GM12891 (cell line): ENCODE measurements around the gene TIMP2.

ENCODE experiments used
- DNase-seq: peaks from one replicate; pipeline ENCODE4 v3.0.0; 2011; ENCODE audit warnings: low spot score; ENCODE audit not compliant: insufficient read length
- FAIRE-seq: peaks from 2 replicates; lab custom pipeline; 2011; peaks lifted over from hg19 to GRCh38; lab: Jason Lieb, UNC
- PAX5 ChIP-seq: IDR thresholded peaks from 2 replicates; pipeline ENCODE4 v1.6.1; 2011; ENCODE audit warnings: low read length, moderate library complexity, mild to moderate bottlenecking; ENCODE audit not compliant: insufficient read depth, severe bottlenecking
- POLR2A ChIP-seq: IDR thresholded peaks from 2 replicates; pipeline ENCODE4 v1.6.1; 2011; ENCODE audit warnings: low read depth, low read length, control low read depth
- POLR2AphosphoS5 ChIP-seq: IDR thresholded peaks from 2 replicates; pipeline ENCODE4 v1.6.1; 2011; ENCODE audit warnings: low read depth, low read length, control low read depth
- POU2F2 ChIP-seq: IDR thresholded peaks from 2 replicates; pipeline ENCODE4 v1.6.1; 2011; ENCODE audit warnings: low read depth, mild to moderate bottlenecking, control low read depth, low read length, moderate library complexity
- SPI1 ChIP-seq: IDR thresholded peaks from 2 replicates; pipeline ENCODE4 v1.6.1; 2011; ENCODE audit warnings: low read depth, low read length, control low read depth
- TAF1 ChIP-seq: IDR thresholded peaks from 2 replicates; pipeline ENCODE4 v1.6.1; 2011; ENCODE audit warnings: low read depth, low read length, control low read depth

The TIMP2 gene

DNA sequence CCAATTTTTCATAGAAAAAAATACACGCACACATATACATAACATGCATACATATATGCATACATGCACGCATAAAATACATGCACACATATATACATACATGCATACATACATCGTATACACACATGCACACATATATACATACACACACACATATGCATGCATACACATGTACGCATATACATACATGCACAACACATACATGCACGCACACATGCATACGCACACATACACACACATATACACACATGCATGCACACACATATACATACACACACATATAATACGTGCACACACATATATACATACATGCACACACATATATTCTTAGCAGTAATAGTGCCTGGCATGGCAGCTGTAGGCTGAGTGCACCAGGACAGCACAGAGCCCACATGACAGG lies 109.5 kb downstream of the TIMP2 start:
- DNase-seq (no peak), FAIRE-seq (peak; percentile 70)
- no peak for TF ChIP-seq SPI1
- no peak for TF ChIP-seq TAF1

DNA sequence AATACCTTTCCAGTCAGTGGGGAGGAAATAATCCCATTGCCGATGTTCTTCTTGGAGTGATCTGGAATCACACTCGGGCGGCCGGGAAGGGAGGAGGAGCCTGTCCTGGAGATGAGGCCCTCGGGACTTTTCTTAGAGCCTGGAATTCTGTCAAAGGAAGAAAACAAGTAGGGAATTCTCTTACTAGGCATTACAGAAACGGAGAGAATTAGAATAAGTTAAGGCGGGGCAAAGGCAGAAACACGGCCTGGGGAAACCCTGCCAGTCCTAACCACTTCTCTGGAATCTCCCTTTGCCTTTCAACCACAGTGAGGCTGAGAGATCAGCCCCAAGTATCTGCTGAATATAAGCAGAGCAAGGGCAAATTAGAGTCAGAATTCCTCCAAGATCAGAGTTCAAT lies 112.3 kb downstream of the TIMP2 start:
- DNase-seq: no peak
- FAIRE-seq: no peak
- no peak for TF ChIP-seq TAF1
- no peak for TF ChIP-seq POLR2AphosphoS5
- TF ChIP-seq POLR2A: no peak
- no peak for TF ChIP-seq POU2F2
- TF ChIP-seq SPI1: no peak
- no peak for TF ChIP-seq PAX5

DNA sequence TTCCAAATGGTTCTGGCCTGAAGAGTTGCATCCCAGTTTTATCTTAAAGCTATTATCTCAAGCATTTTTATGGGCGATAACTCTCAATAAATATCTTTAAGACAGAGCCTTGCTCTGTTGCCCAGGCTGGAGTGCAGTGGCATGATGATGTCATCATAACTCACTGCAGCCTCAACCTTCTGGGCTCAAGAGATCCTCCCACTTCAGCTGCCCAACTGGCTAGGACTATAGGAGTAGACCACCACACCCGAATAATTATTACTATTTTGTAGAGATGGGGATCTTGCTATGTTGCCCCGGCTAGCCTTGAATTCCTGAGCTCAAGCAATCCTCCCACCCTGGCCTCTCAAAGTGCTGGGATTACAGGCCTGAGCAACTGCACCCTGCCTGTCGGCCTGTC lies 117.0 kb downstream of the TIMP2 start:
- FAIRE-seq: no peak
- DNase-seq: no peak
- TF ChIP-seq POLR2AphosphoS5: no peak
- no peak for TF ChIP-seq POLR2A
- TF ChIP-seq PAX5: no peak
- no peak for TF ChIP-seq SPI1
- no peak for TF ChIP-seq POU2F2
- no peak for TF ChIP-seq TAF1

DNA sequence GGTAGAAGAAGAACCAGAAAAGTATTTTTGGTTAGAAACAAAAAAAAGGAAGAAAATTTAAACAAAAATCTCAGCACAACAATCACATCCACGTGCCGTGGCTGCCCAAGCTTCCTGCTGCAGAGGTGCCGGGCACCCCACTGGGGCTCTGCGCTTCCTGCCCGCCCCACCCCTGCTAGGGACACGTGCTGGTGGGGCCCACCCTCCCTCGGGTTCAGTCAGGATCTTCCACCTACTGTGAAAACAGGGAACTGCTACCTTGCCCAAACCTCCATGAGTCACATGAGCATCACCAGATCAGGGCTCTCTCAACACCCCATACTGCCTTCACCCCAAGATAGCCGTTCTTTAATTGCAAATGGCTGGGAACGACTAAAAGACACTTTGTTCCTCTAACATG lies 118.7 kb downstream of the TIMP2 start:
- FAIRE-seq (no peak), DNase-seq (peak; percentile 50)
- TF ChIP-seq TAF1 (no peak), POLR2AphosphoS5 (no peak), POU2F2 (no peak), SPI1 (peak; percentile 36; the same call in 1 of the 2 replicates)

DNA sequence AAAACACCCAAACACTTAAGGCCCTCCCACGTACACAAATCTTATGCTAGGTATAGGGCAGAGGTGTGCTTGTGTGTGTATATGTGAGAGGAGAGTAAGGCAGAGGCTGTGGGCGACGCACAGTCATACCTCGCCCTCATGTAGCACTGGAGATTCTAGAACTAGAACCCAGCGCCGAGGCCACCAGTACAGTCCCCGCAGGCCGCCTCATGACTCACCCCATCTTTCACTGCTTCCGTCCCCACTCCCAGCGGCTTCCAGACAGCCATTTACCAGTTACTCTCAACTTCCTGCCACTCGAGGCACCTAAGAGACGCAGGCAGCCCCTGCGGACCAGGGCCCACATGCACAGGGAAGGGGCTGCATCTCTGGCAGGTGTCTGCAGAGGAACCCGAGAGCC lies 119.9 kb downstream of the TIMP2 start:
- no peak for DNase-seq
- TF ChIP-seq POLR2A (no peak), TAF1 (no peak), POLR2AphosphoS5 (no peak), POU2F2 (no peak), SPI1 (no peak), PAX5 (no peak)
- FAIRE-seq: no peak

DNA sequence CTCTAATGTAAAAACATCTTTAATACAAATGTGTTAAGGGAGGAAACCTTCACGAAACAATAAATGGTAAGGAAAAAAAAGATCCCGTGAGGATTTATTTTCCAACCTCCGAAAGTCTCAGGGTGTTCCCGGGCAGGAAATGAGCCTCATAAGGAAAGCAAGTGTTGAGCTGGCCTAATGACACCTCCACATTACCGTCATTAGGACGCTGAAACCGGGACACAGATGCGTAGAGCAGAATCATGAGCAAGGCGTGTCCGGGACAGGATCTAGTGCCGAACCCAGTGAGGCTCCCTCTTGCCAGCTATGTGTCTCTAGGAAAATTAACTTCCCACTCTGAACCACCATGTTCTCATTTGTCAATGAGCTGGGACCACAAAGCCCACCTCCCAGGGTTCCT lies 120.4 kb downstream of the TIMP2 start:
- no peak for TF ChIP-seq POLR2A
- no peak for TF ChIP-seq POLR2AphosphoS5
- no peak for TF ChIP-seq POU2F2
- TF ChIP-seq PAX5: no peak
- no peak for TF ChIP-seq SPI1
- TF ChIP-seq TAF1: no peak
- no peak for DNase-seq
- FAIRE-seq: no peak

DNA sequence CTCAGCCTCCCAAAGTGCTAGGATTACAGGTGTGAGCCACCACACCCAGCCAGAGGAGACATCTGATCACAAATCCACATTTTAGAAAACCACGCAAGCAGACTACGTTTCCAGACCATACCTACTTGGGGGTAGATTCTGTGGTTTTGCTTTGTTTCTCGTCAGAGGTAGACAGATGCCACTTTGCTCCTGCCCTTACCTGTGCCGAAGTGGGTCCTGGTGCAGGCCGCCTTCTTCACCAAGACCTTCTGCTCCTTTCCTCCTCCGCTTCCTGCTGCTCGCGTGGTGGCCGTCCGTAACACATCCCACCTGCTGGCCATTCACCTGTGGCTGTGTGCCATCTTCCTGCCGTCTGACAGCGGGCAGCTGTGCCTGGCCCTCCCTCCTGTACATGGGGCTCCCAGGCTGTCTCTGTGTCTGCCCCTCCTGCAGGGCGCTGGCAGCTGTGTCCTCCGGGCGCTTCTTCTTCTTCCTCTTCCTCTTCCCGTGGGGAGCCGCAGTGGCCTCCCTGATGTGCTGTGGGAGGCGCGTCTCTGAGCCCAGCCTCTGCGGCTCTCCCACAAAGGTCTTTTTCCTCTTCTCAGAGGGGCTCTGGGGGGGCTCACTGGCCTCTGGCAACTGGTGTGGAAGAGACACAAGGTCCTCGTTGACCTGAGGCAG lies 121.9 kb downstream of the TIMP2 start:
- FAIRE-seq (no peak), DNase-seq (no peak)
- TF ChIP-seq POLR2A (no peak), SPI1 (no peak), POLR2AphosphoS5 (no peak), PAX5 (no peak), POU2F2 (no peak), TAF1 (no peak)
